Cardiac muscle cell (in vitro differentiated cells and primary cell): ENCODE results near the gene PERP. TPM values are rescaled to one million over a fixed set of nuclear protein-coding genes. Genes with fewer than 3 reads are reported as not detected.

Experiments
- DNase-seq, 2 donors: peaks; one replicate each; pipeline versions ENCODE4 v3.0.0 to v3.0.0-alpha.2; 2010 to 2017; ENCODE audit warnings: low read depth in 1 of 2, low spot score in 1 of 2
- H3K27ac ChIP-seq: fragments of 200-600 bp; sonication (generic); 2 replicates; pipeline ENCODE4 v1.5.1; 2016
- H3K27me3 ChIP-seq: fragments of 200-600 bp; sonication (generic); 2 replicates; pipeline ENCODE4 v1.6.0; 2016; ENCODE audit warnings: control low read depth
- H3K36me3 ChIP-seq: fragments of 200-600 bp; sonication (generic); 2 replicates; pipeline ENCODE4 v1.5.1; 2016; ENCODE audit warnings: control low read depth
- H3K4me1 ChIP-seq: fragments of 200-600 bp; sonication (generic); 2 replicates; pipeline ENCODE4 v1.8.1; 2017; ENCODE audit warnings: low read depth, mild to moderate bottlenecking, mixed run types
- H3K4me3 ChIP-seq: fragments of 200-600 bp; sonication (generic); 2 replicates; pipeline ENCODE4 v1.5.1; 2016; ENCODE audit warnings: mild to moderate bottlenecking
- H3K9me3 ChIP-seq: fragments of 200-600 bp; sonication (generic); 2 replicates; pipeline ENCODE4 v1.5.1; 2017; ENCODE audit warnings: low read depth, mild to moderate bottlenecking, control low read depth
- polyA plus RNA-seq: library from polyadenylated mRNA; unstranded; fragments of >200 nt; fragmentation: Nextera tagmentation; extraction: Ambion mirVana; gene quantifications from 2 replicates; pipeline ENCODE4 v1.2.1, GENCODE V29; 2016
- total RNA-seq: library from RNA; depleted of rRNA; stranded (reverse); fragments of >200 nt; gene quantifications from 2 replicates; pipeline ENCODE4 v1.2.3, GENCODE V29; 2016
- TF ChIP-seq, protein P1 (sequence below): IDR thresholded peaks from 2 replicates; pipeline ENCODE4 v1.5.1; 2012; ENCODE audit warnings: low read depth, mild to moderate bottlenecking, low read length

The PERP gene
- total and polyA plus RNA-seq, 2 experiments from 2014 or later = 37.2 to 46.7 TPM

DNA sequence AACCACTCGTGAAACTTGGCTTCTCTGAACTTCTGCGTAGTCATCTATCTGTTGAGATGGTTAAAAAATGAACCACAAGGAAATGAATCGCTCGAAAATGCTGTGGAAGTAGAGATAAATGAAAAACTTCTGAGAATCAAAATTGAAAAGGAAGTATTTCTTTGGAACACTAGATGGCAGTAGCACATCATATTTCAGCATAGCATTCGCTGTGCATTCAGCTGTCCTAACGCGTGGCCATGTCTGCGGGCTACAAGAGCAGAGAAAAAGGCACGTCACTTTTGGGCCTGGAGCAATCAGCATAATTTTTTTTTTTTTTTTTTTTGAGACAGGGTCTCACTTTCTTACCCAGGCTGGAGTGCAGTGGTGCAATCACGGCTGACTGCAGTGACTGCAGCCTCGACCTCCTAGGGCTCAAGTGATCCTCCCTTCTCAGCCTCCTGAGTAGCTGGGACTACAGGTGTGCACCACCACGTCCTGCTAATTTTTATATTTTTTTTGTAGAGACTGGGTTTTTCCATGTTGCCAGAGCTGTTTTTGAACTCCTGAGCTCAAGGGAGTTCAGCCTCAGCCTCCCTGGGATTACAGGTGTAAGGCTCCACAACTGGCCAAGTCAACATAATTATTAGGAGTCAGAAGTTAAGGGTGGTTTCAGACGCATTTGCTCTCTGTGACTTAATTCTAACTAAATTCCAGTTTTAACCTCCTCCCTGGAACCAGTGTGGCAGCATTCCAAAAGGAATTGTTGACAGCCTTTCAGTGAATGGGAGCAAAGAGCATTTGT lies 8.8 kb upstream of the PERP start:
- DNase-seq = peak; percentile 83 to 84
- no peaks in the 10 kb centered on the region for H3K27me3 ChIP-seq
- no peak overlapping the region for H3K4me3 ChIP-seq
- peak overlapping the region; percentile 31 for H3K27ac ChIP-seq
- peaks cover 13% of the 10 kb centered on the region for H3K4me1 ChIP-seq
- TF ChIP-seq, protein P1, sequence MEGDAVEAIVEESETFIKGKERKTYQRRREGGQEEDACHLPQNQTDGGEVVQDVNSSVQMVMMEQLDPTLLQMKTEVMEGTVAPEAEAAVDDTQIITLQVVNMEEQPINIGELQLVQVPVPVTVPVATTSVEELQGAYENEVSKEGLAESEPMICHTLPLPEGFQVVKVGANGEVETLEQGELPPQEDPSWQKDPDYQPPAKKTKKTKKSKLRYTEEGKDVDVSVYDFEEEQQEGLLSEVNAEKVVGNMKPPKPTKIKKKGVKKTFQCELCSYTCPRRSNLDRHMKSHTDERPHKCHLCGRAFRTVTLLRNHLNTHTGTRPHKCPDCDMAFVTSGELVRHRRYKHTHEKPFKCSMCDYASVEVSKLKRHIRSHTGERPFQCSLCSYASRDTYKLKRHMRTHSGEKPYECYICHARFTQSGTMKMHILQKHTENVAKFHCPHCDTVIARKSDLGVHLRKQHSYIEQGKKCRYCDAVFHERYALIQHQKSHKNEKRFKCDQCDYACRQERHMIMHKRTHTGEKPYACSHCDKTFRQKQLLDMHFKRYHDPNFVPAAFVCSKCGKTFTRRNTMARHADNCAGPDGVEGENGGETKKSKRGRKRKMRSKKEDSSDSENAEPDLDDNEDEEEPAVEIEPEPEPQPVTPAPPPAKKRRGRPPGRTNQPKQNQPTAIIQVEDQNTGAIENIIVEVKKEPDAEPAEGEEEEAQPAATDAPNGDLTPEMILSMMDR = peak; percentile 54
- no peaks in the 10 kb centered on the region for H3K36me3 ChIP-seq
- no peaks in the 10 kb centered on the region for H3K9me3 ChIP-seq

DNA sequence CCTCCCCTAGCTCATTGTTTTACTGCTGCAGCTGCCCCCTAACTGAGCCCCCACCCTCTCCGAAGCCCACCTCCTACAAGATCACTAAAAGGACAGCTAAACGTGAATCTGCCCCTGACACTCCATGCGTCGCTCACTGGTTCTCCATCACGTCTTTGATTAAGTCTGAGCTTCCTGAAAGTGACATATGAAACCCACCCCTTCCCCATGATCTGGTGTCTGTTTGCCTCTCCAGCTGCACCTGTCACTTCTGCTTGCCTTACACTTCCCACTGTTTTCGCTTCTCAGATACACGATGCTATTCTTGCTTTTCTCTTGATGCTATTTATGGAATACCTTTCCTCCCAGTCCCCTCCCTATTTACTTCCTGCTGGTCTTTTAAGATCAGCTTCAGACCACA lies 8.0 kb upstream of the PERP start:
- H3K4me3 ChIP-seq = no peak overlapping the region
- peaks cover 13% of the 10 kb centered on the region for H3K4me1 ChIP-seq
- no peaks in the 10 kb centered on the region for H3K9me3 ChIP-seq
- TF ChIP-seq, protein P1 = no peak
- no peaks in the 10 kb centered on the region for H3K27me3 ChIP-seq
- H3K36me3 ChIP-seq = no peaks in the 10 kb centered on the region
- H3K27ac ChIP-seq = peak overlapping the region; percentile 31
- no peak for DNase-seq

DNA sequence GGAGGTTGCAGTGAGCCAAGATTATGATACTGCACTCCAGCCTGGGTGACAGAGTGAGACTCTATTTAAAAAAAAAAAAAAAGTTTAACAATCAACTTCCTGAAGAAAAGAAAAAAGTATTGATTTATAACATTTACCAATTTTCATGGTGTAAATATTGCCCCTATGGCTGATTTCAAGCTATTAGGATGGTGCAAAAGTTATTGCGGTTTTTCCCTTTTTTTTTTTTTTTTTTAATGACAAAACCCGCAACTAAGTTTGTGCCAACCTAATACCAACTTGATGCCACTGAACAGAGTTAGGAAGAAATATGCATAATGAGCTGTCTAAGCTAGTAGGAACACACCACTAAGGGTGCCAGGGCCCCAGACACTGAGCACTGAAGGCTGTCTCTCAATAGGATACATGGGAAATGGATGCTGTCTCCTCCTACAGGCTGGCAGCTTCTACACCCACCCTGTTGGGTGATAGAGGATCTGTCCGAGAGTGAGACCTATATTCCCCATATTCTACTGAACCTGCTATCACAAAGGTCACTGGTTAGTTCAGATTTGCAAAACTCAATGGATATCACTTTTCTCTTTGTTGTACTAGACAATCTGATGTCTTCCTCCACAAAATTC lies 6.5 kb upstream of the PERP start:
- Histone ChIP-seq H3K27me3 (no peaks in the 10 kb centered on the region), H3K27ac (no peak overlapping the region), H3K36me3 (no peaks in the 10 kb centered on the region), H3K9me3 (no peaks in the 10 kb centered on the region), H3K4me3 (no peak overlapping the region), H3K4me1 (peaks cover 13% of the 10 kb centered on the region)
- TF ChIP-seq, protein P1 = no peak
- DNase-seq = no peak

DNA sequence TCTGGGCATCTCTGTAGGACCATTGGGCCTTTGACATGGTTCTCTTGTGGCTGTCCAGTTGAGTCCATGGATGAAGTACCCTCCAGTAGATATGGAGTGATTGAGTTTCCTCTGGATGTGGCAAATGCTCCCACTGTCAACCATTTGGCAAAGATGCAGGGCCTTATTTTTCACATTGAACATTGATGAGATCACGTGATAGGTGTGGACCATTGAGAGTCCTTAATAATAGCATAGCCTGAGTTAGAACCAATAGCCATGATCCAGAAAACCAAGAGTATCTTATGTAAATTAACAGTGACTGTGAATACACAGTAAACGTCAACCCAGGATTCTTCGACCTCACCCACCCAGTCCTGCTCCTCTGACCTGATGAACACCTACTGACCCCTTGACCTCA lies 3.0 kb upstream of the PERP start:
- TF ChIP-seq, protein P1 = no peak

DNA sequence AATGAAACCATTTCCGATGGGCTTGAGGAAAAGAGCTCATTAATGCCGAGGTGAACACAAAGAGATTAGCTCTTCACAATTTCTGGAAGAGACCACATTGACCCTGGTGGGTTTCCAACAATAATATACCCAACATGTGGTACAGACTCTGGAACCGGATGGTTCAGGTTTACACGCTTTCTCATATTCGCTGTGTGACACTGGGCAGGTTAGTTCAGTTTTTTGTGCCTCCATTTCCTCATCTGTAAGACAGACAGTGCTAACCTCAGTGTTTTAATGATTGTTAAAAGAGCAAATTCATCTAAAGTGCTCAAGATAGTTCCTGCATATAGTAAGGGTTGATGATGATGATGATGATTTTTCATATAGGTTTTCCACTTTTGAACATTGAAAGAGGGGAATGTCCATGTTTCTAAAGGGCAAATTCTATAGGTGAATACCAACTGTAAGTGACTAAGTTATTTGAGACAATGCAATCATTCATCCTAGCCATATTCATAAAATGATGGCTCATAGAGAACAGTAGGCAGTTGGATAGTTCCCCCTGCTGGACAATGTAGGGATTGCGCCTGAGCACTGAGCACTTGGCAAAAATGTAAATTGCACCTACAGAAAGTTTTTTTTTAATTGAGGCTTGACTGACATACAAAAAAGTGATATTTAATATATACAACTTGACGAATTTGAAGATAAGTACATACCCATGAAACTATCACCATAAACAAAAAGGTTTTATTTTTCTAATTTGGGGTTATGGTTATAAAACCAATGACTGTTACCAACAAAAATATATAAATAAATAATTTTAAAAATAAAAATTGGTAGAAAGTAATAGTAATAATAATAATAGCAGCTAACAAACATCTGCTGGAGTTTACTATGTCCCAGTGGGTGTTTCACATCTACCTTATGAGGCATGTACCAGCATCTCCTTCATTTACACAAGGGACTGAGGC lies 2.1 kb upstream of the PERP start:
- no peaks in the 10 kb centered on the region for H3K27me3 ChIP-seq
- TF ChIP-seq, protein P1 = peak; percentile 96
- peak; percentile 71 to 81 for DNase-seq
- H3K9me3 ChIP-seq = no peaks in the 10 kb centered on the region
- no peak overlapping the region for H3K4me3 ChIP-seq
- no peak overlapping the region for H3K27ac ChIP-seq
- H3K36me3 ChIP-seq = no peaks in the 10 kb centered on the region
- peaks cover 11% of the 10 kb centered on the region for H3K4me1 ChIP-seq

More for the DNA sequence above, 3.0 kb upstream of the PERP start:
- Histone ChIP-seq H3K4me1 (peaks cover 15% of the 10 kb centered on the region), H3K4me3 (no peak overlapping the region), H3K27me3 (no peaks in the 10 kb centered on the region), H3K27ac (no peak overlapping the region), H3K36me3 (no peaks in the 10 kb centered on the region), H3K9me3 (no peaks in the 10 kb centered on the region)
- DNase-seq = no peak
